HCT116 (cell line): ENCODE data around the gene MPV17L2. TPM values are rescaled to one million over a fixed set of nuclear protein-coding genes. Genes with fewer than 3 reads are reported as not detected.

Experiments
- ATAC-seq: fragments of 200-7000 bp; cut with Tn5 transposase; 2 replicates; pipeline ENCODE4 v1.9.1; 2020; ENCODE audit warnings: mild to moderate bottlenecking, moderate library complexity
- BruUV-seq: library from RNA; stranded (reverse); fragments of 400-500 nt; replicated peaks from 2 replicates; lab custom pipeline; 2021; lab: Mats Ljungman, UMichigan
- CTCF ChIA-PET: fragments of 300-600 bp; sonication (Branson Sonifier 250); formaldehyde crosslinking; loops from one replicate; lab custom pipeline; 2021; ENCODE audit warnings: antibody characterized with exemption; lab: Charles Lee
- POLR2A ChIA-PET: fragments of 300-600, 350-600 bp; sonication (Branson Sonifier 250); formaldehyde crosslinking; loops from one replicate; lab custom pipeline; 2021; ENCODE audit warnings: antibody characterized with exemption; lab: Charles Lee
- RAD21 ChIA-PET, 2 experiments: fragments of 300-600 bp; sonication (Branson Sonifier 250); formaldehyde crosslinking; loops; one replicate each; lab custom pipeline; 2023; ENCODE audit warnings: low total read pairs in 2 of 2; ENCODE audit not compliant: uncharacterized antibody in 2 of 2, unreplicated experiment in 2 of 2, low non-redundant PET in 1 of 2; lab: Charles Lee
- DNase-seq: peaks from one replicate; pipeline ENCODE4 v3.0.0-alpha.2; 2010; ENCODE audit warnings: low read depth, low spot score
- H2AFZ ChIP-seq: fragments of 200-600 bp; shearing (Covaris generic), sonication (generic); 2 replicates; pipeline ENCODE4 v1.6.1; 2017; ENCODE audit warnings: low read depth, mixed run types, mixed read lengths, antibody characterized with exemption, low read length; ENCODE audit not compliant: poor library complexity, severe bottlenecking
- H3K27ac ChIP-seq: 2 replicates; pipeline ENCODE4 v1.5.1; 2012; ENCODE audit warnings: low read depth, low read length
- H3K27me3 ChIP-seq: fragments of 200-600 bp; sonication (generic); 2 replicates; pipeline ENCODE4 v1.6.1; 2016; ENCODE audit warnings: mixed run types, low read length, mixed read lengths; ENCODE audit not compliant: insufficient read depth
- H3K36me3 ChIP-seq, 2 experiments: fragments of 200-500 bp in 1 of 2; fragments of 200-600 bp in 1 of 2; sonication (Bioruptor generic) in 1 of 2; sonication (generic) in 1 of 2; 2 replicates each; pipeline versions ENCODE4 v1.5.1 to v1.6.1; 2014 to 2016; ENCODE audit warnings: low read length in 2 of 2, inconsistent platforms in 1 of 2, mixed read lengths in 1 of 2, mixed run types in 1 of 2; ENCODE audit not compliant: insufficient read depth in 2 of 2, control insufficient read depth in 1 of 2
- H3K4me1 ChIP-seq, 2 experiments: fragments of 200-600 bp in 1 of 2; sonication (generic) in 1 of 2; 2 replicates each; pipeline versions ENCODE4 v1.5.1 to v1.6.1; 2012 to 2017; ENCODE audit warnings: low read length in 2 of 2, inconsistent platforms in 1 of 2, mild to moderate bottlenecking in 1 of 2, mixed read lengths in 1 of 2, mixed run types in 1 of 2, moderate library complexity in 1 of 2; ENCODE audit not compliant: insufficient read depth in 2 of 2, control insufficient read depth in 1 of 2
- H3K4me2 ChIP-seq: fragments of 200-600 bp; sonication (generic); 2 replicates; pipeline ENCODE4 v1.6.1; 2017; ENCODE audit warnings: mixed run types, low read length, mixed read lengths
- H3K4me3 ChIP-seq, 2 experiments: fragments of 200-600 bp in 1 of 2; sonication (generic) in 1 of 2; replicated peaks in 1 of 2; 2 replicates each; pipeline ENCODE4 v1.5.1; 2011 to 2016; ENCODE audit warnings: low read length in 2 of 2, control low read depth in 1 of 2, low read depth in 1 of 2, mild to moderate bottlenecking in 1 of 2, mixed read lengths in 1 of 2, mixed run types in 1 of 2
- H3K79me2 ChIP-seq: fragments of 200-600 bp; sonication (generic); 2 replicates; pipeline ENCODE4 v1.6.1; 2017; ENCODE audit warnings: mild to moderate bottlenecking, mixed run types, low read length, moderate library complexity, mixed read lengths; ENCODE audit not compliant: insufficient read depth
- H3K9ac ChIP-seq: fragments of 200-600 bp; sonication (generic); 2 replicates; pipeline ENCODE4 v1.6.1; 2016; ENCODE audit warnings: low read length, mixed read lengths
- H3K9me2 ChIP-seq: fragments of 200-600 bp; sonication (generic), shearing (Covaris generic); 2 replicates; pipeline ENCODE4 v1.6.1; 2017; ENCODE audit warnings: mixed run types, mild to moderate bottlenecking, moderate library complexity; ENCODE audit not compliant: insufficient read depth
- H3K9me3 ChIP-seq, 2 experiments: fragments of 200-500 bp in 1 of 2; fragments of 200-600 bp in 1 of 2; sonication (Bioruptor generic) in 1 of 2; sonication (generic) in 1 of 2; 2 replicates each; pipeline ENCODE4 v1.6.1; 2014 to 2017; ENCODE audit warnings: low read length in 2 of 2, mixed read lengths in 2 of 2, inconsistent platforms in 1 of 2, low read depth in 1 of 2, mild to moderate bottlenecking in 1 of 2, mixed run types in 1 of 2, moderate library complexity in 1 of 2; ENCODE audit not compliant: control insufficient read depth in 1 of 2, insufficient read depth in 1 of 2
- H4K20me1 ChIP-seq: fragments of 200-600 bp; sonication (generic), shearing (Covaris generic); 2 replicates; pipeline ENCODE4 v1.6.1; 2017; ENCODE audit warnings: mixed run types, mild to moderate bottlenecking, moderate library complexity; ENCODE audit not compliant: insufficient read depth
- EZH2phosphoT487 ChIP-seq: fragments of 200-600 bp; IDR thresholded peaks from 2 replicates; pipeline ENCODE4 v1.6.1; 2018; ENCODE audit warnings: antibody characterized with exemption, borderline replicate concordance
- ZFX ChIP-seq: fragments of 450-650 bp; IDR thresholded peaks from 2 replicates; pipeline ENCODE4 v1.6.1; 2017
- intact Hi-C: fragments of 100-400 bp; cut with micrococcal nuclease; formaldehyde crosslinking; loops from 2 replicates; pipeline ENCODE4 v1.10.0; 2022
- total RNA-seq: library from RNA; stranded (reverse); gene quantifications from one replicate; pipeline ENCODE4 v1.2.1, GENCODE V29; 2021; ENCODE audit not compliant: unreplicated experiment
- TF ChIP-seq, protein P1 (sequence below): IDR thresholded peaks from 2 replicates; pipeline ENCODE4 v1.6.1; 2011; ENCODE audit warnings: mild to moderate bottlenecking, low read length, moderate library complexity; ENCODE audit not compliant: insufficient replicate concordance; ENCODE audit errors: extremely low read depth

MPV17L2 gene
- total RNA-seq, 1 experiment from 2014 or later: 18.7 TPM

DNA sequence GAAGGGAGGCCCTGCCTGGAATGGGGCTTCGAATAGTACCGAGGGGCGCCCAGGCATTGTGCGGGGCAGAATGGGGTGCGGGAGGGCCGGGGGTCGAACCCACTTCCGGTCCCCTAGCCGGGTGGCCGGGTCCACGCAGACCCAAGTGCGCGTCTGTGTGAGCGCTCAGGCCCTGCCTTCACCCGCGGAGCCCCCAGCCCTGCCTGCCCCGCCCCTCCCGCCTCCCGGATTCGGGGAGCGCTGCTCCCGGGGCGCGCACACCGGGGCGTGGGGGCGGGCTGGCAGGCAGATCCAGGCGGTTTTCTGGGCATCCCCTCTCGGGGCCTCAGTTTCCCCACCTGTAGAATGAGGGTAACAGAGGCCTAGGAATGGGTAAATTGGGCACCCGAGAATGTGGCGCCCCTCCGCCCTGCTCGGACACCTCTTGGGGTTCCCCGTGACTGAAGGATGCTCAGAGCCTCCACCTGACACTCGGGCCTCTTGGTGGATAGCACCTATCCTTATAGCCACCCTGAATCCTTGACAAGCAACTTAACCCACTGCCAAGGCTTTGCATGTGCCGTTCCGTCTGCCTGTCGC is 39.4 kb upstream of the MPV17L2 start:
- H3K79me2 ChIP-seq: peaks cover 35% of the 10 kb centered on the region
- ATAC-seq (no peak), DNase-seq (no peak)
- TF ChIP-seq ZFX: 0 out of 2 replicates have a peak, but pooled peaks have one; percentile 55
- TF ChIP-seq EZH2phosphoT487: no peak
- TF ChIP-seq, protein P1, sequence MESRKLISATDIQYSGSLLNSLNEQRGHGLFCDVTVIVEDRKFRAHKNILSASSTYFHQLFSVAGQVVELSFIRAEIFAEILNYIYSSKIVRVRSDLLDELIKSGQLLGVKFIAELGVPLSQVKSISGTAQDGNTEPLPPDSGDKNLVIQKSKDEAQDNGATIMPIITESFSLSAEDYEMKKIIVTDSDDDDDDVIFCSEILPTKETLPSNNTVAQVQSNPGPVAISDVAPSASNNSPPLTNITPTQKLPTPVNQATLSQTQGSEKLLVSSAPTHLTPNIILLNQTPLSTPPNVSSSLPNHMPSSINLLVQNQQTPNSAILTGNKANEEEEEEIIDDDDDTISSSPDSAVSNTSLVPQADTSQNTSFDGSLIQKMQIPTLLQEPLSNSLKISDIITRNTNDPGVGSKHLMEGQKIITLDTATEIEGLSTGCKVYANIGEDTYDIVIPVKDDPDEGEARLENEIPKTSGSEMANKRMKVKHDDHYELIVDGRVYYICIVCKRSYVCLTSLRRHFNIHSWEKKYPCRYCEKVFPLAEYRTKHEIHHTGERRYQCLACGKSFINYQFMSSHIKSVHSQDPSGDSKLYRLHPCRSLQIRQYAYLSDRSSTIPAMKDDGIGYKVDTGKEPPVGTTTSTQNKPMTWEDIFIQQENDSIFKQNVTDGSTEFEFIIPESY: no peak
- no peaks in the 10 kb centered on the region for H4K20me1 ChIP-seq
- peak overlapping the region; percentile 99 for H3K4me2 ChIP-seq
- H3K36me3 ChIP-seq: peaks cover 0 to 11% of the 10 kb centered on the region in 2 experiments; a peak in 1 of 4 replicates
- H3K27me3 ChIP-seq: no peaks in the 10 kb centered on the region
- RAD21 ChIA-PET: no interaction called here
- peak overlapping the region; percentile 85 for H3K27ac ChIP-seq
- peak overlapping the region; percentile 83 to 90 for H3K4me3 ChIP-seq
- no TSS peak for BruUV-seq
- CTCF ChIA-PET: interaction anchor here (1.6 kb wide), 1 partner anchor 41 kb away, joined by 4 read pairs; no protein-coding TSS in a partner anchor
- intact Hi-C loops: loop anchor here (10.0 kb wide), 1 partner anchor 149 kb away; the partner anchor contains the start of gene ARRDC2
- no peak overlapping the region for H2AFZ ChIP-seq
- no peaks in the 10 kb centered on the region for H3K9me3 ChIP-seq
- H3K9me2 ChIP-seq: no peaks in the 10 kb centered on the region
- peak overlapping the region; percentile 98 for H3K9ac ChIP-seq
- H3K4me1 ChIP-seq: peaks cover 44 to 49% of the 10 kb centered on the region in 2 experiments
- POLR2A ChIA-PET: no interaction called here
